OCI-LY7 (cell line): Measurements from ENCODE around the gene TMEM80. TPM values are rescaled to one million over a fixed set of nuclear protein-coding genes. Genes with fewer than 3 reads are reported as not detected.

ENCODE experiments used
- BruUV-seq: library from RNA; stranded (reverse); fragments of 400-500 nt; replicated peaks from 2 replicates; lab custom pipeline; 2021; lab: Mats Ljungman, UMichigan
- CTCF ChIA-PET: fragments of 300-600 bp; sonication (Branson Sonifier 250); formaldehyde crosslinking; loops from one replicate; lab custom pipeline; 2022; ENCODE audit warnings: antibody characterized with exemption; ENCODE audit not compliant: unreplicated experiment; lab: Charles Lee
- POLR2A ChIA-PET: fragments of 300-600 bp; sonication (Branson Sonifier 250); formaldehyde crosslinking; loops from one replicate; lab custom pipeline; 2022; ENCODE audit warnings: antibody characterized with exemption; lab: Charles Lee
- DNase-seq: peaks from one replicate; pipeline ENCODE4 v3.0.0-alpha.2; 2015; ENCODE audit warnings: low spot score
- H2AFZ ChIP-seq: fragments of 200-600 bp; sonication (generic), shearing (Covaris generic); 2 replicates; pipeline ENCODE4 v1.6.1; 2014; ENCODE audit warnings: mild to moderate bottlenecking, antibody characterized with exemption, low read length, moderate library complexity
- H3K27ac ChIP-seq: fragments of 200-600 bp; sonication (generic); 2 replicates; pipeline ENCODE4 v1.5.1; 2014; ENCODE audit warnings: mixed run types, low read depth, mild to moderate bottlenecking, moderate library complexity, low read length, inconsistent platforms; ENCODE audit not compliant: poor library complexity, severe bottlenecking
- H3K36me3 ChIP-seq: fragments of 200-600 bp; sonication (generic); 2 replicates; pipeline ENCODE4 v1.6.1; 2014; ENCODE audit warnings: mild to moderate bottlenecking, antibody characterized with exemption, low read length, moderate library complexity, mixed read lengths; ENCODE audit not compliant: insufficient read depth
- H3K4me1 ChIP-seq: fragments of 200-600 bp; sonication (generic); 2 replicates; pipeline ENCODE4 v1.5.1; 2014; ENCODE audit warnings: mild to moderate bottlenecking, low read length; ENCODE audit not compliant: insufficient read depth, poor library complexity, severe bottlenecking
- H3K4me2 ChIP-seq: fragments of 200-600 bp; sonication (generic); 2 replicates; pipeline ENCODE4 v1.6.1; 2014; ENCODE audit warnings: mild to moderate bottlenecking, low read length
- H3K4me3 ChIP-seq: fragments of 200-600 bp; sonication (generic); 2 replicates; pipeline ENCODE4 v1.5.1; 2014; ENCODE audit warnings: mild to moderate bottlenecking, low read depth, low read length; ENCODE audit not compliant: poor library complexity, severe bottlenecking
- H3K79me2 ChIP-seq: fragments of 200-600 bp; sonication (generic); 2 replicates; pipeline ENCODE4 v1.6.1; 2016; ENCODE audit warnings: low read depth, mild to moderate bottlenecking, low read length, moderate library complexity, mixed read lengths; ENCODE audit not compliant: insufficient read depth
- H3K9me2 ChIP-seq: fragments of 200-600 bp; sonication (generic); 2 replicates; pipeline ENCODE4 v1.6.1; 2016; ENCODE audit warnings: mild to moderate bottlenecking, low read length, mixed read lengths; ENCODE audit not compliant: insufficient read depth
- H3K9me3 ChIP-seq: fragments of 200-600 bp; sonication (generic); 2 replicates; pipeline ENCODE4 v1.6.1; 2014; ENCODE audit warnings: mild to moderate bottlenecking, mixed run types, low read length, mixed read lengths
- H4K20me1 ChIP-seq: fragments of 200-600 bp; sonication (generic); 2 replicates; pipeline ENCODE4 v1.6.1; 2014; ENCODE audit warnings: mild to moderate bottlenecking, antibody characterized with exemption, low read length, moderate library complexity, mixed read lengths; ENCODE audit not compliant: insufficient read depth
- CTCF ChIP-seq: fragments of 200-600 bp; sonication (generic); conservative IDR thresholded peaks from 2 replicates; pipeline ENCODE4 v1.5.1; 2014; ENCODE audit warnings: mild to moderate bottlenecking, antibody characterized with exemption, low read length, moderate library complexity, mixed read lengths
- EZH2phosphoT487 ChIP-seq: fragments of 200-600 bp; sonication (generic); IDR thresholded peaks from 2 replicates; pipeline ENCODE4 v1.6.1; 2018; ENCODE audit warnings: low read depth, borderline replicate concordance, mild to moderate bottlenecking, mixed run types, antibody characterized with exemption, low read length, moderate library complexity, mixed read lengths
- intact Hi-C: fragments of 100-400 bp; cut with micrococcal nuclease; formaldehyde crosslinking; loops from one replicate; pipeline ENCODE4 v1.10.0; 2022; ENCODE audit not compliant: unreplicated experiment
- total RNA-seq, 2 experiments: library from RNA; depleted of rRNA in 1 of 2; stranded (reverse); fragments of >200 nt in 1 of 2; shearing (Covaris generic) in 1 of 2; gene quantifications; 2 replicates each; pipeline ENCODE4 v1.2.3, GENCODE V29; 2014 to 2022

TMEM80 gene
- total RNA-seq, 2 experiments from 2014 or later, result 52.7 to 52.8 TPM

DNA sequence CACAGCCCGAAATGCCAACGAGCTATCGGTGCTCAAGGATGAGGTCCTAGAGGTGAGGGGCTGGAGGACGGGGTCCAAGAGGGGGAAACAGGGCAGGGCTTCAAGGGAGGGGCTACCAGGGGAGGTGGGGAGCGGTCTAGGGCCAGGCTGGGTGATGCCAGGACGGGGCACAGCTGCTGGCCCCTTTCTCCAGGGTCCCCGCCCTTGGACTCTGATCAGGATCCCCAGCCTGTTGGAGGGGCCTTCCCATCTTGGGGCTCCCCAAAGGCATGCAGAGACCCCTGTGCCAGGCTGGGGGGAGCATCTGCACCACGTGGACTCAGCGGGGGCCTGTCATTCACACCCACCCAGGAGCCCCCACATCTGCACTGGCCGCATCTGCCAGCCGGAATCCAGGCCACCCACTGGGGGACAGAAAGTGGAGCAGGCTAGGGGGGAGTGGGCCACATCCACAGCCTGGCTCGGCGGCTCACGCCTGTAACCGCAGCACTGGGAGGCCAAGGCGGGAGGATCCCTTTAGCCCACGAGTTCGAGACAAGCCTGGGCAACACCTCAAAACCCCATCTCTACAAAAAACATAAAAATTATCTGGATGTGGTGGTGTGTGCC, 29.3 kb downstream of the TMEM80 start:
- TF ChIP-seq EZH2phosphoT487, result no peak
- no peak overlapping the region for H3K27ac ChIP-seq
- ChIA-PET CTCF (interaction anchor here (0.6 to 1.1 kb wide), 2 partner anchors 29 to 162 kb away, joined by 6 to 12 read pairs; partner anchors contain the start of gene TMEM80), POLR2A (interaction anchor here (0.6 to 2.7 kb wide), 2 partner anchors 22 to 93 kb away, joined by 3 to 7 read pairs; partner anchors contain the start of gene TALDO1)
- H3K4me1 ChIP-seq, result peaks cover 58% of the 10 kb centered on the region
- no peaks in the 10 kb centered on the region for H3K9me3 ChIP-seq
- DNase-seq, result no peak
- BruUV-seq, result no TSS peak
- no peaks in the 10 kb centered on the region for H3K36me3 ChIP-seq
- H3K4me2 ChIP-seq, result peak overlapping the region; percentile 49
- no peak overlapping the region for H2AFZ ChIP-seq
- no peak overlapping the region for H3K4me3 ChIP-seq
- no peaks in the 10 kb centered on the region for H4K20me1 ChIP-seq
- H3K79me2 ChIP-seq, result no peaks in the 10 kb centered on the region
- no peaks in the 10 kb centered on the region for H3K9me2 ChIP-seq
- intact Hi-C loops, result loop anchor here (5.0 kb wide), 1 partner anchor 168 kb away; no protein-coding TSS in a partner anchor

- no peak for DNase-seq
- peaks cover 58% of the 10 kb centered on the region for H3K4me1 ChIP-seq
These were observed 30.1 kb downstream of the TMEM80 start for GRCh38 chr11:725624-726202.

More at GRCh38 chr11:725624-726202, 30.1 kb downstream of the TMEM80 start:
- intact Hi-C loops, result no loop called here
- Histone ChIP-seq H3K36me3 (no peaks in the 10 kb centered on the region), H4K20me1 (no peaks in the 10 kb centered on the region), H3K4me3 (peak overlapping the region; percentile 48), H3K79me2 (no peaks in the 10 kb centered on the region), H3K4me2 (peak overlapping the region; percentile 65), H3K9me2 (no peaks in the 10 kb centered on the region), H3K9me3 (no peaks in the 10 kb centered on the region), H3K27ac (no peak overlapping the region), H2AFZ (peak overlapping the region; percentile 26; the same call in 1 of the 2 replicates)
- no peak for TF ChIP-seq EZH2phosphoT487
- TF ChIP-seq CTCF, result no peak
- CTCF ChIA-PET, result interaction anchor here (0.6 to 1.2 kb wide), 4 partner anchors 22 to 135 kb away, joined by 3 to 5 read pairs (median 3); partner anchors contain the start of genes DEAF1, TALDO1 and TMEM80
- POLR2A ChIA-PET, result interaction anchor here (0.6 to 2.7 kb wide), 5 partner anchors 14 to 184 kb away, joined by 3 to 7 read pairs (median 4); partner anchors contain the start of genes TALDO1 and TMEM80
- BruUV-seq, result no TSS peak
